ENCODE measurements around the gene ROR2. TPM values are rescaled to one million over a fixed set of nuclear protein-coding genes. Genes with fewer than 3 reads are reported as not detected.

Gene ROR2
- total RNA-seq, 2 experiments from 2014 or later: not detected

GRCh38 chr9:91833096-91833877 is 116.7 kb downstream of the ROR2 start:
- ChIA-PET CTCF (no interaction called here), POLR2A (no interaction called here)
- no peaks in the 10 kb centered on the region for H3K36me3 ChIP-seq (ENCODE audit: insufficient read depth, low read length)
- no peak for DNase-seq
- no peak overlapping the region for H3K4me3 Mint-ChIP-seq
- H3K4me1 Mint-ChIP-seq (ENCODE audit: low read depth): no peaks in the 10 kb centered on the region
- H3K9me3 Mint-ChIP-seq: no peaks in the 10 kb centered on the region
- peaks cover 0 to 3% of the 10 kb centered on the region in 2 experiments for H3K27me3 ChIP-seq (ENCODE audit: control insufficient read depth in 1 of 2, insufficient read depth in 2 of 2, low read length in 2 of 2)
- H3K4me3 ChIP-seq (ENCODE audit: low read length): no peak overlapping the region
- intact Hi-C loops (cut with DNase I, micrococcal nuclease): no loop called here
- no peaks in the 10 kb centered on the region for H3K9me3 ChIP-seq (ENCODE audit: control insufficient read depth in 1 of 2, insufficient read depth in 1 of 2, low read length in 2 of 2)
- no peaks in the 10 kb centered on the region for H3K36me3 Mint-ChIP-seq (ENCODE audit: low read depth)
- ATAC-seq (ENCODE audit: poor library complexity): no peak
- no peak overlapping the region for H3K27ac Mint-ChIP-seq
- no peak for TF ChIP-seq CTCF (IDR thresholded peaks at IDR 0.05)
- peaks cover 3% of the 10 kb centered on the region for H3K27me3 Mint-ChIP-seq
- no peaks in the 10 kb centered on the region for H3K4me1 ChIP-seq (ENCODE audit: insufficient read depth, low read length)
- H3K27ac ChIP-seq (ENCODE audit: low read depth in 1 of 2, low read length in 2 of 2): no peak overlapping the region

- no peaks in the 10 kb centered on the region for H3K4me1 ChIP-seq (ENCODE audit: insufficient read depth, low read length)
- no peaks in the 10 kb centered on the region for H3K36me3 Mint-ChIP-seq (ENCODE audit: low read depth)
- no peaks in the 10 kb centered on the region for H3K27me3 Mint-ChIP-seq
- no peaks in the 10 kb centered on the region for H3K9me3 ChIP-seq (ENCODE audit: control insufficient read depth in 1 of 2, insufficient read depth in 1 of 2, low read length in 2 of 2)
- intact Hi-C loops (cut with DNase I, micrococcal nuclease): no loop called here
- no peaks in the 10 kb centered on the region for H3K4me1 Mint-ChIP-seq (ENCODE audit: low read depth)
- H3K27ac Mint-ChIP-seq: no peak overlapping the region
- H3K4me3 ChIP-seq (ENCODE audit: low read length): no peak overlapping the region
- ChIA-PET CTCF (no interaction called here), POLR2A (no interaction called here)
- H3K36me3 ChIP-seq (ENCODE audit: insufficient read depth, low read length): no peaks in the 10 kb centered on the region
- no peaks in the 10 kb centered on the region for H3K27me3 ChIP-seq (ENCODE audit: control insufficient read depth in 1 of 2, insufficient read depth in 2 of 2, low read length in 2 of 2)
- no peak for TF ChIP-seq CTCF (IDR thresholded peaks at IDR 0.05)
- no peak overlapping the region for H3K27ac ChIP-seq (ENCODE audit: low read depth in 1 of 2, low read length in 2 of 2)
- ATAC-seq (ENCODE audit: poor library complexity) (no peak), DNase-seq (no peak)
- no peak overlapping the region for H3K4me3 Mint-ChIP-seq
- no peaks in the 10 kb centered on the region for H3K9me3 Mint-ChIP-seq
Measured at GRCh38 chr9:91832322-91832721, 117.7 kb downstream of the ROR2 start.

GRCh38 chr9:91825866-91826265 is 124.2 kb downstream of the ROR2 start:
- POLR2A ChIA-PET: no interaction called here

More at GRCh38 chr9:91825866-91826265, 124.2 kb downstream of the ROR2 start:
- intact Hi-C loops (cut with DNase I, micrococcal nuclease): no loop called here
- Histone ChIP-seq H3K4me3 (ENCODE audit: low read length) (no peak overlapping the region), H3K27me3 (ENCODE audit: control insufficient read depth in 1 of 2, insufficient read depth in 2 of 2, low read length in 2 of 2) (no peaks in the 10 kb centered on the region), H3K4me1 (ENCODE audit: insufficient read depth, low read length) (no peaks in the 10 kb centered on the region), H3K9me3 (ENCODE audit: control insufficient read depth in 1 of 2, insufficient read depth in 1 of 2, low read length in 2 of 2) (no peaks in the 10 kb centered on the region), H3K36me3 (ENCODE audit: insufficient read depth, low read length) (no peaks in the 10 kb centered on the region), H3K27ac (ENCODE audit: low read depth in 1 of 2, low read length in 2 of 2) (no peak overlapping the region)
- Mint-ChIP-seq H3K9me3 (no peaks in the 10 kb centered on the region), H3K27ac (no peak overlapping the region), H3K36me3 (ENCODE audit: low read depth) (no peaks in the 10 kb centered on the region), H3K4me3 (no peak overlapping the region), H3K27me3 (no peaks in the 10 kb centered on the region), H3K4me1 (ENCODE audit: low read depth) (no peaks in the 10 kb centered on the region)
- ATAC-seq (ENCODE audit: poor library complexity): no peak
- TF ChIP-seq CTCF (IDR thresholded peaks at IDR 0.05): no peak
- no peak for DNase-seq
- CTCF ChIA-PET: no interaction called here

Data from CD4-positive, alpha-beta T cell (primary cell).